OCI-LY7 (cell line): ENCODE data around the gene CLSTN2. TPM values are rescaled to one million over a fixed set of nuclear protein-coding genes. Genes with fewer than 3 reads are reported as not detected.

Experiments used
- BruUV-seq: library from RNA; stranded (reverse); fragments of 400-500 nt; replicated peaks from 2 replicates; lab custom pipeline; 2021; lab: Mats Ljungman, UMichigan
- CTCF ChIA-PET: fragments of 300-600 bp; sonication (Branson Sonifier 250); formaldehyde crosslinking; loops from one replicate; lab custom pipeline; 2022; ENCODE audit warnings: antibody characterized with exemption; ENCODE audit not compliant: unreplicated experiment; lab: Charles Lee
- POLR2A ChIA-PET: fragments of 300-600 bp; sonication (Branson Sonifier 250); formaldehyde crosslinking; loops from one replicate; lab custom pipeline; 2022; ENCODE audit warnings: antibody characterized with exemption; lab: Charles Lee
- DNase-seq: peaks from one replicate; pipeline ENCODE4 v3.0.0-alpha.2; 2015; ENCODE audit warnings: low spot score
- H2AFZ ChIP-seq: fragments of 200-600 bp; sonication (generic), shearing (Covaris generic); 2 replicates; pipeline ENCODE4 v1.6.1; 2014; ENCODE audit warnings: mild to moderate bottlenecking, antibody characterized with exemption, low read length, moderate library complexity
- H3K27ac ChIP-seq: fragments of 200-600 bp; sonication (generic); 2 replicates; pipeline ENCODE4 v1.5.1; 2014; ENCODE audit warnings: mixed run types, low read depth, mild to moderate bottlenecking, moderate library complexity, low read length, inconsistent platforms; ENCODE audit not compliant: poor library complexity, severe bottlenecking
- H3K36me3 ChIP-seq: fragments of 200-600 bp; sonication (generic); 2 replicates; pipeline ENCODE4 v1.6.1; 2014; ENCODE audit warnings: mild to moderate bottlenecking, antibody characterized with exemption, low read length, moderate library complexity, mixed read lengths; ENCODE audit not compliant: insufficient read depth
- H3K4me1 ChIP-seq: fragments of 200-600 bp; sonication (generic); 2 replicates; pipeline ENCODE4 v1.5.1; 2014; ENCODE audit warnings: mild to moderate bottlenecking, low read length; ENCODE audit not compliant: insufficient read depth, poor library complexity, severe bottlenecking
- H3K4me2 ChIP-seq: fragments of 200-600 bp; sonication (generic); 2 replicates; pipeline ENCODE4 v1.6.1; 2014; ENCODE audit warnings: mild to moderate bottlenecking, low read length
- H3K4me3 ChIP-seq: fragments of 200-600 bp; sonication (generic); 2 replicates; pipeline ENCODE4 v1.5.1; 2014; ENCODE audit warnings: mild to moderate bottlenecking, low read depth, low read length; ENCODE audit not compliant: poor library complexity, severe bottlenecking
- H3K79me2 ChIP-seq: fragments of 200-600 bp; sonication (generic); 2 replicates; pipeline ENCODE4 v1.6.1; 2016; ENCODE audit warnings: low read depth, mild to moderate bottlenecking, low read length, moderate library complexity, mixed read lengths; ENCODE audit not compliant: insufficient read depth
- H3K9me2 ChIP-seq: fragments of 200-600 bp; sonication (generic); 2 replicates; pipeline ENCODE4 v1.6.1; 2016; ENCODE audit warnings: mild to moderate bottlenecking, low read length, mixed read lengths; ENCODE audit not compliant: insufficient read depth
- H3K9me3 ChIP-seq: fragments of 200-600 bp; sonication (generic); 2 replicates; pipeline ENCODE4 v1.6.1; 2014; ENCODE audit warnings: mild to moderate bottlenecking, mixed run types, low read length, mixed read lengths
- H4K20me1 ChIP-seq: fragments of 200-600 bp; sonication (generic); 2 replicates; pipeline ENCODE4 v1.6.1; 2014; ENCODE audit warnings: mild to moderate bottlenecking, antibody characterized with exemption, low read length, moderate library complexity, mixed read lengths; ENCODE audit not compliant: insufficient read depth
- EZH2phosphoT487 ChIP-seq: fragments of 200-600 bp; sonication (generic); IDR thresholded peaks from 2 replicates; pipeline ENCODE4 v1.6.1; 2018; ENCODE audit warnings: low read depth, borderline replicate concordance, mild to moderate bottlenecking, mixed run types, antibody characterized with exemption, low read length, moderate library complexity, mixed read lengths
- intact Hi-C: fragments of 100-400 bp; cut with micrococcal nuclease; formaldehyde crosslinking; loops from one replicate; pipeline ENCODE4 v1.10.0; 2022; ENCODE audit not compliant: unreplicated experiment
- total RNA-seq, 2 experiments: library from RNA; depleted of rRNA in 1 of 2; stranded (reverse); fragments of >200 nt in 1 of 2; shearing (Covaris generic) in 1 of 2; gene quantifications; 2 replicates each; pipeline ENCODE4 v1.2.3, GENCODE V29; 2014 to 2022
- TF ChIP-seq, protein P1 (sequence below): fragments of 200-600 bp; sonication (generic); conservative IDR thresholded peaks from 2 replicates; pipeline ENCODE4 v1.5.1; 2014; ENCODE audit warnings: mild to moderate bottlenecking, antibody characterized with exemption, low read length, moderate library complexity, mixed read lengths

Gene CLSTN2
- total RNA-seq, 2 experiments from 2014 or later = not detected

DNA sequence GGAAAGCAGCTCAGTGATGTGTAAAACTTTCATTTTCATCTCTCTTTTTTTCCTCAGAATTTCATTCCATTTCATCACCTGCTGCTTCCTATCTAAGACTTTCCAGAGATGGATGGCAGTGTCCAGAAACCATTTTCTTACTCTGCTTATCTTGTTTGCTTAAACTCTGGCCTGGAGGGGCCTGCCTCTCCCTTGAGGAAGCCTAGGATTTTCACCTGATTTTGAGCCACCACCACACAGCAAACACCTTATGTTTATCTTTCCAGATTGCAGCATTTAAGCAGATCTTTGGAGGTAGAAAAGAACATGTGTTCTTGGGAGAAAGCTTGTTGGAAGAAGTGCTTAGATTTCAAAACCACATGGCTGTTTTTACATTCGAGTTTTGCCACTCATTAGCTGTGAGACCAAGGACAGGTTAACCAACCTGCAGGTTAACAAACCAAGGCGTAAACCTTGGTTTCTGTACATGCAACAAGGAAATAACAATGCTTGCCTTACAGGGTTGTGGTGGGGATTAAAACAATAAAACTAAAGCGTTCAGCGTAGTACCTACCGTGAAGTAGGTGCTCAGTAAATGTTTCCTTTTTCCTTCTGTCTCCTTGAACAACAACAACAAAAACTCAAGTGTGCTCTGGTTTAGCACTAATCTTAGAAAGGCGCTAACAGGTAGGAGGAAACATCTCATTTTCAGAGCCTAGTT is 120.3 kb downstream of the CLSTN2 start:
- Histone ChIP-seq H3K4me3 (no peak overlapping the region), H3K9me3 (no peaks in the 10 kb centered on the region), H3K36me3 (no peaks in the 10 kb centered on the region), H3K27ac (no peak overlapping the region), H3K9me2 (no peaks in the 10 kb centered on the region), H2AFZ (no peak overlapping the region), H4K20me1 (no peaks in the 10 kb centered on the region), H3K4me1 (no peaks in the 10 kb centered on the region), H3K79me2 (no peaks in the 10 kb centered on the region), H3K4me2 (no peak overlapping the region)
- TF ChIP-seq, protein P1, sequence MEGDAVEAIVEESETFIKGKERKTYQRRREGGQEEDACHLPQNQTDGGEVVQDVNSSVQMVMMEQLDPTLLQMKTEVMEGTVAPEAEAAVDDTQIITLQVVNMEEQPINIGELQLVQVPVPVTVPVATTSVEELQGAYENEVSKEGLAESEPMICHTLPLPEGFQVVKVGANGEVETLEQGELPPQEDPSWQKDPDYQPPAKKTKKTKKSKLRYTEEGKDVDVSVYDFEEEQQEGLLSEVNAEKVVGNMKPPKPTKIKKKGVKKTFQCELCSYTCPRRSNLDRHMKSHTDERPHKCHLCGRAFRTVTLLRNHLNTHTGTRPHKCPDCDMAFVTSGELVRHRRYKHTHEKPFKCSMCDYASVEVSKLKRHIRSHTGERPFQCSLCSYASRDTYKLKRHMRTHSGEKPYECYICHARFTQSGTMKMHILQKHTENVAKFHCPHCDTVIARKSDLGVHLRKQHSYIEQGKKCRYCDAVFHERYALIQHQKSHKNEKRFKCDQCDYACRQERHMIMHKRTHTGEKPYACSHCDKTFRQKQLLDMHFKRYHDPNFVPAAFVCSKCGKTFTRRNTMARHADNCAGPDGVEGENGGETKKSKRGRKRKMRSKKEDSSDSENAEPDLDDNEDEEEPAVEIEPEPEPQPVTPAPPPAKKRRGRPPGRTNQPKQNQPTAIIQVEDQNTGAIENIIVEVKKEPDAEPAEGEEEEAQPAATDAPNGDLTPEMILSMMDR = no peak
- TF ChIP-seq EZH2phosphoT487 = no peak
- ChIA-PET CTCF (no interaction called here), POLR2A (no interaction called here)
- DNase-seq = no peak
- intact Hi-C loops = no loop called here
- BruUV-seq = no TSS peak

DNA sequence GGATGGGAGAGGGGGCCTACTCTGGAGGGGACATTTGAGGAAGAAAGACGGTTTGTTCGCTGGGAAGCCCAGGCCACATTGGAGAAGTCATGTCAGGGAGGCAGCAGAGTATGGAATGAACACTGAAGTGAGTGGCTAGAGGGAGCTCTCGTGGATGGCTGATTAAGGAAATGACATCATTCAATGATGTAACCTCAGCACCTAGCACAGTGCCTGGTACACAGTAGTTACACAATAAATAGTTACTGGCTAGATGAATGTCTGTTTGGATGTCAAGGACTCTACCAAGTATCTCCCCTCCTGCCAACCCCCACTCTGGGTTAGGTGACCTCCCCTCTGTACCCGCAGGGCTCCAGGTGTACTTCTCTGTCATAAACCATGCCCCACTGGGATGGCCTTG is 121.1 kb downstream of the CLSTN2 start:
- ChIA-PET CTCF (no interaction called here), POLR2A (no interaction called here)
- Histone ChIP-seq H4K20me1 (no peaks in the 10 kb centered on the region), H3K9me2 (no peaks in the 10 kb centered on the region), H3K79me2 (no peaks in the 10 kb centered on the region), H3K36me3 (no peaks in the 10 kb centered on the region), H3K27ac (no peak overlapping the region), H3K4me1 (no peaks in the 10 kb centered on the region), H3K4me2 (no peak overlapping the region), H3K4me3 (no peak overlapping the region), H3K9me3 (no peaks in the 10 kb centered on the region), H2AFZ (no peak overlapping the region)
- BruUV-seq = no TSS peak
- intact Hi-C loops = no loop called here
- no peak for DNase-seq
- no peak for TF ChIP-seq EZH2phosphoT487
- TF ChIP-seq, protein P1 = no peak

DNA sequence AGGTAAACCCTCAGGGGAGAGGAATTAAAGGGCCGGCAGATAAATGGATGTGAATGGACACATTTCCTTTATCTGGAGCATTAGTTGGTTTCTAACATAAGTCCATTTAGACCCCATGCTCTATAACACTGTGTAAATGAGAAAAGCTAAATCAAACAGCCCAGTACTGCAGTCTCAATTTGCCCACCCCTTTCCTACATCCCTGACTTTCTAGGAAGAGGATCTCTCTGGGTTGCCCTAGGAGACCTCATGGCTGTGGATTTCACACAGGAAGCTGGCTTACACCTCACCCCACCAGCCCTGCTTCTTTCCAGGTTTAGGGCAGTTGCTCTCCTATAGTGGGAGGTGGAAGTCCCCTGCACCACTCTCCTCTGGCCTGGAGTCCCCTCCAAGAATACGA is 126.2 kb downstream of the CLSTN2 start:
- H3K79me2 ChIP-seq = no peaks in the 10 kb centered on the region
- no peaks in the 10 kb centered on the region for H3K4me1 ChIP-seq
- H3K9me2 ChIP-seq = no peaks in the 10 kb centered on the region
- TF ChIP-seq EZH2phosphoT487 = no peak
- TF ChIP-seq, protein P1 = no peak
- BruUV-seq = no TSS peak
- no peak overlapping the region for H3K4me2 ChIP-seq
- no peaks in the 10 kb centered on the region for H3K9me3 ChIP-seq
- ChIA-PET CTCF (no interaction called here), POLR2A (no interaction called here)
- no peak overlapping the region for H2AFZ ChIP-seq
- H3K27ac ChIP-seq = no peak overlapping the region
- no peaks in the 10 kb centered on the region for H3K36me3 ChIP-seq
- intact Hi-C loops = no loop called here
- no peaks in the 10 kb centered on the region for H4K20me1 ChIP-seq
- H3K4me3 ChIP-seq = no peak overlapping the region
- no peak for DNase-seq
